Measurements from ENCODE around the gene ENTPD2.

ENTPD2 gene

DNA sequence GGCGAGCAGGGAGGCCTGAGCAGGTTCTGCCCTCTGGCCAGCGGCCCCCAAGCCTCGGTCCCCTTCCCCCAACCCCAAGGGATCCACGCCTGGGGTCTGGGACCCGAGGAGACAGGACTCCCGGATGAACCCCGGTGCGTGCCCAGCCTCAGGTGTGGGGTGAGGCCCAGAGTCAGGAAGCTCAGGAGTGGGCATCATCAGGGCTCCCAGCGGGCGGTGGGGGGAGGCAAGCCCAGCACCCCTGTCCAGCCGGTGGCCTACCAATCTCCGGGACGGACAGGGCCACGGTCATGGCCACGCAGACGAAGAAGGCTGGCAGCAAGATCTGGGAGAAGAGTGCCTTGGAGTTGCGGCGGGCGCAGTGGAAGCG lies 40.3 kb downstream of the ENTPD2 start:
- H3K36me3 ChIP-seq (replicated peaks), result peaks cover 23% of the 10 kb centered on the region
- DNase-seq, result no peak
- in situ Hi-C loops (cut with HindIII; ENCODE audit: low pct_ligation_motif_present, low sequenced_read_pairs), result no loop called here
- no peak overlapping the region for H3K27ac ChIP-seq
- no peaks in the 10 kb centered on the region for H3K27me3 ChIP-seq (replicated peaks)
- TF ChIP-seq, protein P1, sequence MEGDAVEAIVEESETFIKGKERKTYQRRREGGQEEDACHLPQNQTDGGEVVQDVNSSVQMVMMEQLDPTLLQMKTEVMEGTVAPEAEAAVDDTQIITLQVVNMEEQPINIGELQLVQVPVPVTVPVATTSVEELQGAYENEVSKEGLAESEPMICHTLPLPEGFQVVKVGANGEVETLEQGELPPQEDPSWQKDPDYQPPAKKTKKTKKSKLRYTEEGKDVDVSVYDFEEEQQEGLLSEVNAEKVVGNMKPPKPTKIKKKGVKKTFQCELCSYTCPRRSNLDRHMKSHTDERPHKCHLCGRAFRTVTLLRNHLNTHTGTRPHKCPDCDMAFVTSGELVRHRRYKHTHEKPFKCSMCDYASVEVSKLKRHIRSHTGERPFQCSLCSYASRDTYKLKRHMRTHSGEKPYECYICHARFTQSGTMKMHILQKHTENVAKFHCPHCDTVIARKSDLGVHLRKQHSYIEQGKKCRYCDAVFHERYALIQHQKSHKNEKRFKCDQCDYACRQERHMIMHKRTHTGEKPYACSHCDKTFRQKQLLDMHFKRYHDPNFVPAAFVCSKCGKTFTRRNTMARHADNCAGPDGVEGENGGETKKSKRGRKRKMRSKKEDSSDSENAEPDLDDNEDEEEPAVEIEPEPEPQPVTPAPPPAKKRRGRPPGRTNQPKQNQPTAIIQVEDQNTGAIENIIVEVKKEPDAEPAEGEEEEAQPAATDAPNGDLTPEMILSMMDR (IDR thresholded peaks at IDR 0.05; ENCODE audit: low read depth, low read length, missing control alignments), result no peak
- no peak overlapping the region for H3K4me3 ChIP-seq (ENCODE audit: low read depth, low read length)

DNA sequence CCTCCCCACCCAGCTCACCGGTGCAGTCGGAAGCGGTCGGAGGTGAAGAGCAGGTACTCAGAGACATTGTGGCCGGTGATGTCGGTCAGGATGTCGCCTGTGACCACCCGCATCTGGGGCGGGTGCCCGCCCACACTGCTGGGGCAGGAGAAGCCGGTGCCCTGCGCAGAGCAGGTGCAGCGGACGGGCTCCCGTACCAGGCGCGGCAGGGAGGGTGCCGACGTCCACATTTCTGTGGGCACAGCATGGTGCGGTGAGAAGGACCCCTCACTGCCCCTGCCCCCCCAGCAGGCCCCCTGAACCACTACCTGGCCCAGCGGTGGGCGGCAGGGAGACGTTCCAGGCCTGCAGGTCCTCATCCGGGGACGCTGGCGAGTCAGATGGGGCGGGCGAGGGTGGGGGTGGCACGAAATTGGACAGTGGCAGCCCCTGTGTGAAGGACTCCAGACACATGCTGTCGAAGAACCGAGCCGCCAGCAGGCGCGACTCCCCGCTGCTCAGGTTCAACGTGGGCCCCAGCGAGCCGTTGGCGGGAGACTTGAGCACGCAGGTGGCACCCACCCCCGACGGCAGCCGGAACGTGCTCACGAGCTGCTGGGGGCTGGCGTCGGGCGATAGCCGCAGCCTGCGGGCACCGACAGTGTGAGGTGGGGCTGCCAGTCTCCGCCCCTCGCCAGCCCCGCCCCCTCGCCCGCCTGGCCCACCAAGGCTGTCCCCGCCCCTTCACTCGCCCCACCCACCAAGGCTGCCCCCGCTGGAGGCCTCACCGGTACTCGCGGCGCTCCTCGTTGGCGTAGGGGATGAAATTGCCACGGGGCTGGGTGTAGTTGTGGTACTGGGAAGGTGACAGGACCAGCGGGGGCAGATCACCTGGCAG lies 40.9 kb downstream of the ENTPD2 start:
- Histone ChIP-seq H3K4me3 (ENCODE audit: low read depth, low read length) (no peak overlapping the region), H3K27me3 (replicated peaks) (no peaks in the 10 kb centered on the region), H3K36me3 (replicated peaks) (peaks cover 23% of the 10 kb centered on the region), H3K27ac (no peak overlapping the region)
- DNase-seq, result no peak
- in situ Hi-C loops (cut with HindIII; ENCODE audit: low pct_ligation_motif_present, low sequenced_read_pairs), result no loop called here
- TF ChIP-seq, protein P1 (IDR thresholded peaks at IDR 0.05; ENCODE audit: low read depth, low read length, missing control alignments), result no peak

DNA sequence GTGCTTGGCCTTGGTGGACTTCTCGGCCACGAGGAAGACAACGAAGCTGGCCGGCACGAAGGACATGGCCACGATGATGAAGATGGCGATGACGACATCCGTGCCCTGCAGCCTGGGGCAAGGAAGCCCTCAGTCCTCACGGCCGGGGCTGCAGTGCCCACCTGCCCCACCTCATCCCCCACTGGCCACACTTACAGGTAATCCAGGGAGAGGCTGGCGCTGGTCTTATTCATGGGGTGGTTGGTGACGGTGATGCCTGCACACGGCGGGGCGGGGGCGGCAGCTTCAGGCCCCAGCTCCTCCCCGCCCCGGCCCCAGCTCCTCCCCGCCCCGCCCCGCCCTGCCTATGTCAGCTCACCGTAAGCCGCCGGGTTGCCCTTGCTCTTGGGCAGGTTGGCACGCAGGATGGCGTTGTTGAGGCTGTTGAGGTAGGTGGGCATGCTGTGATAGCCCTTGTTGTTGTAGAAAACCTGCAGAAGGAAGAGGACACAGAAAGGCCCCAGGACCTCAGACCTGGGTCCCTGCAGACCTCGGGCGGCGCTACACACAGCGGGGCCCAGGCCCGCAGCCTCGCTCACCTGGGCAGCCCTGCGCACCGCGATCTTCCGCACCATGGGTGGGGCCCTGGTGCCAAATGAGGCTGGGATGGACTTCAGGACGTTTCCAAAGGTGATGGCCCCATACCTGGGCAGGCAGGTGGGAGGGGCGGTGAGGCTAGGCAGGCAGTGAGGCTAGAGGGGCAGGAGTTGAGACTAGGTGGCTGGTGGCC lies 41.8 kb downstream of the ENTPD2 start:
- no peak overlapping the region for H3K27ac ChIP-seq
- H3K27me3 ChIP-seq (replicated peaks), result no peaks in the 10 kb centered on the region
- H3K36me3 ChIP-seq (replicated peaks), result peaks cover 17% of the 10 kb centered on the region
- TF ChIP-seq, protein P1 (IDR thresholded peaks at IDR 0.05; ENCODE audit: low read depth, low read length, missing control alignments), result no peak
- in situ Hi-C loops (cut with HindIII; ENCODE audit: low pct_ligation_motif_present, low sequenced_read_pairs), result no loop called here
- DNase-seq, result no peak
- H3K4me3 ChIP-seq (ENCODE audit: low read depth, low read length), result no peak overlapping the region

DNA sequence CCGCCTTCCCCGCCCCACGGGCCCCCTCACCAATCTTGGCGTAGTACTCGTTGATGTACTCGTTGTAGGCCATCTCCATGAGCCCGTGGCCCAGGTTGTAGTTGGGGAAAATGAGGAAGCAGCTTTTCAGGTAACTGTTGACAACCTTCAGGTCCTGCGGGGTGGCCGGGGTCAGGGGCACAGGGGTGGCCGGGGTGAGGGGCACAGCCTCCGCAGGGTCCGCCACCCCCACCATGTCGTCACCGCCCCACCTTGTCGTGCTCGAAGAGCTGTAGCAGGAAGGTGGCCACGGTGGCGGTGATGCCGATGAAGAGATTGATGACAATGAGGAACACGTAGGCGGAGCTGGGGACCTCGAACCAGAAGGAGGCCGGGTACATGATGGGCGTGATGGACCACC lies 42.7 kb downstream of the ENTPD2 start:
- Histone ChIP-seq H3K27ac (no peak overlapping the region), H3K27me3 (replicated peaks) (no peaks in the 10 kb centered on the region), H3K36me3 (replicated peaks) (peaks cover 13% of the 10 kb centered on the region), H3K4me3 (ENCODE audit: low read depth, low read length) (no peak overlapping the region)
- no peak for DNase-seq
- TF ChIP-seq, protein P1 (IDR thresholded peaks at IDR 0.05; ENCODE audit: low read depth, low read length, missing control alignments), result no peak
- in situ Hi-C loops (cut with HindIII; ENCODE audit: low pct_ligation_motif_present, low sequenced_read_pairs), result no loop called here

DNA sequence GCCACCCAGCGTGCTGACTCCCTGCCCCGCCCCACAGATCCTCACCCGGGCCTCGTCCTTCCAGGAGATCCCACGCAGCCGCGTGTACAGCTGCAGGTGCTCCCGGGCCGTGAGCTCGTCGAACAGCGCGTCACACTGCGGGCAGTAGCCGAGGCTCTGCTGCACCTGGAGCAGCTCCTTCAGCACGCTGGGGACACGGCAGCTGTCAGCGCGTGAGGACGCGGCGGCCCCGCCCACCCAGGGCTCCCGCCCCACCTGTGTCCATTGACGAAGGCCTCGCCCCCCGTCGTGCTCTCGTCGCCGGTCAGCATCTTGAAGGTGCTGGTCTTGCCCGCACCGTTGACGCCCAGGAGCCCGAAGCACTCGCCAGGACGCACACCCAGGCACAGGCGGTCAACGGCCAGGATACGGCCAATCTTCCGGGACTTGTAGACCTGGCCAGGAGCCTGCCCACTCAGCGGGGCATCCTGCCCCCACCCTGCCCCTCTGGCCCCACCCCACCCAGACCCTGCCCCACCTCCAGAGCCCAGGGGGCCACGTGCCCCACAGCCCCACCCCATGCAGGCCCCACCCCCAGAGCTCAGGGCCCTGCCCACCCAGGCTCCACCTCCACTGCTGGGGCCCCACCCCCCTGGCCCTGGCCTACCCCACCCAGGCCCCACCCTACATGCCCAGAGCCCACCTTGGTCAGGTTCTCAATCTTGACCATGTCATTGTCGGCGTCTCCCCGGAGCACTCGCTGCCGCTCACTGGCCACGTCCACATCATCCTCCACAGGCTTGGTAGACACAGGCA lies 43.7 kb downstream of the ENTPD2 start:
- H3K27me3 ChIP-seq (replicated peaks), result no peaks in the 10 kb centered on the region
- DNase-seq, result no peak
- no peak overlapping the region for H3K4me3 ChIP-seq (ENCODE audit: low read depth, low read length)
- H3K36me3 ChIP-seq (replicated peaks), result peaks cover 5% of the 10 kb centered on the region
- in situ Hi-C loops (cut with HindIII; ENCODE audit: low pct_ligation_motif_present, low sequenced_read_pairs), result no loop called here
- H3K27ac ChIP-seq, result no peak overlapping the region
- TF ChIP-seq, protein P1 (IDR thresholded peaks at IDR 0.05; ENCODE audit: low read depth, low read length, missing control alignments), result no peak

All from brain microvascular endothelial cell (primary cell).